ENCODE data around the gene STUM.

DNA sequence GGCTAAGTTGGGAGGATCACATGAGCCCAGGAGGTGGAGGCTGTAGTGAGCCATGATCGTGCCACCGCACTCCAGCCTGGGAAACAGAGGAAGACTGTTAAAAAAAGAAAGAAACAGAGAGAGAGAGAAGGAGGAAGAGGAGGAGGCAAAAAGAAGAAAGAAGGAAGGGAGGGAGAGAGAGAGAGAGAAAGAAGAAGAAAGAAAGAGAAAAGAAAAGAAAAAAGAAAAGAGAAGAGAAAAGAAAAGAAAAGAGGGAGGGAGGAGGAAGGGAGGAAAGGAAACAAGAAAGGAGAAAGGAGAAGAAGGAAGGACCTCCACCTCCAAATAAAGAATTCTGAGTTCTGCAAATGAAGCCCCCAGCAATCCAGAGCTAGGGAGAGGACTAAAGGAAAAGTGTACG, 82.0 kb downstream of the STUM start:
- TF ChIP-seq POLR2A (IDR thresholded peaks at IDR 0.05) (no peak), POLR2AphosphoS5 (IDR thresholded peaks at IDR 0.05) (no peak), EP300 (IDR thresholded peaks at IDR 0.05) (no peak)
- TF ChIP-seq, protein P1, sequence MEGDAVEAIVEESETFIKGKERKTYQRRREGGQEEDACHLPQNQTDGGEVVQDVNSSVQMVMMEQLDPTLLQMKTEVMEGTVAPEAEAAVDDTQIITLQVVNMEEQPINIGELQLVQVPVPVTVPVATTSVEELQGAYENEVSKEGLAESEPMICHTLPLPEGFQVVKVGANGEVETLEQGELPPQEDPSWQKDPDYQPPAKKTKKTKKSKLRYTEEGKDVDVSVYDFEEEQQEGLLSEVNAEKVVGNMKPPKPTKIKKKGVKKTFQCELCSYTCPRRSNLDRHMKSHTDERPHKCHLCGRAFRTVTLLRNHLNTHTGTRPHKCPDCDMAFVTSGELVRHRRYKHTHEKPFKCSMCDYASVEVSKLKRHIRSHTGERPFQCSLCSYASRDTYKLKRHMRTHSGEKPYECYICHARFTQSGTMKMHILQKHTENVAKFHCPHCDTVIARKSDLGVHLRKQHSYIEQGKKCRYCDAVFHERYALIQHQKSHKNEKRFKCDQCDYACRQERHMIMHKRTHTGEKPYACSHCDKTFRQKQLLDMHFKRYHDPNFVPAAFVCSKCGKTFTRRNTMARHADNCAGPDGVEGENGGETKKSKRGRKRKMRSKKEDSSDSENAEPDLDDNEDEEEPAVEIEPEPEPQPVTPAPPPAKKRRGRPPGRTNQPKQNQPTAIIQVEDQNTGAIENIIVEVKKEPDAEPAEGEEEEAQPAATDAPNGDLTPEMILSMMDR (IDR thresholded peaks at IDR 0.05): no peak

All from upper lobe of left lung (tissue), 4 donors.